HG03139 (cell line): ENCODE data around the gene POMGNT2.

Experiments
- ATAC-seq: cut with Tn5 transposase; IDR thresholded peaks from one replicate; pipeline ENCODE4 v1.9.1; 2021; ENCODE audit not compliant: unreplicated experiment

POMGNT2 gene

DNA sequence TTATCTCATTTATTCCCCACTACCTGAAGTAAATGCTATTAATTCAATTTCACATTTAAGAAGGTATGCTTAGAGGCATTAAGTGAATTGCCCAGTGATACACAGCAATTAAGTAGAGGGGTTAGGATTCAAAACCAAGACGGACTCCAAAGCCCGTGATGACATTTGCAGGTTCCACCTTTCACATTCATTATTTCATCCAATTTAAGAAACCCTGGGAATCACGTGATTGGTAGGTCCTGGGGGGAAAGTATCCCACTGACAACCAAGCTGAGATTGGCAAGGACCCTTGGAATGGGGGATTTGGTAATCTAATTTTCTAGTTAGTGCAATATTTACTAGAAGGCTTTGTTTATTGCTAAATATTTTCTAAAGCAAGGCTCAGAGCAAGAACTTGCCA, 1.8 kb downstream of the POMGNT2 start:
- no peak for ATAC-seq

DNA sequence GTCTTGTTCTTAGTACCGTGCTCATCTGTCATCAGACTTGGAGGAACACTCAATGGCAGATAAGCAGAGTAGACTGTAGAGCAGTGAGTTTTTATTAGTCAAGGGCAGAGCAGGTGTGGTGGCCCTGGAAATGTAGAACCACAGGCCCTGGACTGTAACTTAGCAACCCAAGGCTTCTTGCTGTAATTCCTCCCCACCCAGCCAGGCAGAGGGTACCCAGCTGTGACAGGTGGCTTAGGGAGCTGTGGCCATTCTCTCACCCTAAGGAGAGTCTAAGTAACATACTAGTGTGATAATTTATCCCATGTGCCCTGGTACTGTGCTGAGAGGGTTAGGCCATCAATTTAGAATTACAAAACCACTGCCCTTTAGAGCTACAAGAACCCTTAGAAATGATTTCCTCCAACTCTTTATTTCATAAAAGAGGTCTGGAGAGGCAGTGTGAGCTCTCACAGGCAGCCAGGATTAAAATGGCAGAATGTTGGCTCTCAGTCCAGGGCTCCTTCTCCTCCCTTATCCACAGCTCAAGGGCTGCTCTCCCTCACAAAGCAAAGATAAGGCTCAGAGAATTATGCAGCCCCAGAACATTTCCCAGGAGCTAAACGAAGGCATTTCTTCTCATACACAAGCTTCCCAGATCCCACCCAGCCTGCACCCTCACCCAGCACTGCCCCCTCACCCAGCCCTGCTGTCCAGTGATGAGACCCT, 3.0 kb downstream of the POMGNT2 start:
- no peak for ATAC-seq

DNA sequence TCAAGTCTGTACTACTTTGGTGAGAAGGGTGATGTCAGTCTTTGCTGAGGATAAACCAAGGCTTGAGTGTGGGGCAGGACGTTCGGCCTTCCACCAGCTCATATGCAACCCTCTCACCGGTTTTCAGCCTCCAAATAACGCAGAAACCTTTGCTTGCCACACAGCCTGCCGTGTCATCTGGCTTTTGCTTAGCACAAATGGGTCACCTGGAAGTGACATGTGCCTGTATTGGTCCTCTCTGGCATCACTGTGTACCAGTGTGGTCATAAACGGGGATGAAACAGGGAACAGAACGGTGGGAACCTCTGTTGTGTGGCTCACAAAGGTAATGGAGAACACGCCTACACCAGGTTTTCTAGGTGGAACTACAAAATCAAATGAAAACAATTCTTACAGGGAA, 7.1 kb downstream of the POMGNT2 start:
- no peak for ATAC-seq

DNA sequence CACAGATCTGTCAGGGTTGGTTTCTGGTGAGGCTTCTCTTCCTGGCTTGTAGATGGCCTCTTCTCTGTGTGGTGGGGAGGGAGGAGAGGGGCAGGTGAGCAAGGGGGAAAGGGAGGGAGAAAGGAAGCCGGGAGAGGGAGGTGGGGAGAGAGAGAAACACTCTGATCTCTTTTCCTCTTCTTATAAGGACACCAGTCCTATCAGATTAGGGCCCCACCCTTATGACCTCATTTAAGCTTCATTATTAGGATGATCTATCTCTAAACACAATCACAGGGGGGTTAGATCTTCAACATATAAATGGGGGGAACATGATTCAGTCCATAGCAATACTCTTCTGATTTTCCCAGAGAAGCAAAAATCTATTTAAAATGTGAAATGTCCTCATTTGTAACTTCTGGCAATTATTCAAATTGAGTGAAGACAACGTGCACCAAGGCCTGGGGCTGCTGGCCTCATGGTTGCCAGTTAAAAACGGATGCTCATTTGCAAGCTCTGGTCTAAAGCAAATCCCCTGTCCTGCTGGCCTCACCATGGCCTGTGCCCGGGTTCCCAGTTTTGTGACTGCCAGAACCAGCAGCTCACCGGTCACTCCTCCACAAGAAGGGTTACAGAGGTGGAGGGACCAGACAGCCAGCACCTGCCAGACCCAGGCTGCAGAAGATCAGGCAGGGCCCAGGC, 8.3 kb downstream of the POMGNT2 start:
- ATAC-seq = no peak

DNA sequence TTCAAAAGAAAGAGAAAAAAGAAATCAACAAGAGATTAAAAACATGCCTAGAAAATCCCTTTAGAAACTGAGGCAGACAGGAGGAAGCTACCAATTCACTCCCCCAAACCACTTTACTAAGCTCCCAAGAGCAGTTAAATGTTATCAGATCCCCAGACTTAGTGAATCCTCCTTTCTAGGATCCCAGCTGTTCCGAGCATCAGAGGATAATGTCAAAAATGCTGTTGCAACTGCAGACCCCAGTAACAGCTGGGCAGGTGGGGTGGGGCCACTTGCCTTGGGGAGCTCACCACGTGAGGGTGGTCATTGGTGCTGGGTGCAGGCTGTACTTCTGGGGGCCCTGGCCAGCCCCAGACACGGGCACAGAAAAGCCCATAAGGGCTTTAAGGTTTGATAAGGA, 9.1 kb downstream of the POMGNT2 start:
- no peak for ATAC-seq

DNA sequence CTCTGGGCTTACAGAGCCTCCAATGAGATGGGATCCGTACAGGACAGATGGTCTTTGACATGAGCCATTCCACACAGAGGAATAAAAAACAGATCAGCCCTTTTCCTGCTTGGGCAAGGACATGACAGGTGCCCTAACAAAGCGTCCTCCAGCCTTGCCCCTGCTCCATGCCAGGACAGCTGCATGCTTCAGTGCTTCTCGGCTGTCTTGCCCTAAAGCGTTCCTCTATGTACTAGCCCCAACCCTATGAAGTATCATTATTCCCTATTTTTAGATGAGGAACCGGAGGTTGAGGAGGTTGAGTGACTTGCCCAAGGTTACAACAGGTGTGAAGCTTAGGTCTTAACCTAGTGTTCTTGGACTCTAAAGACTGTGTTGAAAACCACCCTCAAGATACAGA, 10.5 kb downstream of the POMGNT2 start:
- ATAC-seq = no peak

DNA sequence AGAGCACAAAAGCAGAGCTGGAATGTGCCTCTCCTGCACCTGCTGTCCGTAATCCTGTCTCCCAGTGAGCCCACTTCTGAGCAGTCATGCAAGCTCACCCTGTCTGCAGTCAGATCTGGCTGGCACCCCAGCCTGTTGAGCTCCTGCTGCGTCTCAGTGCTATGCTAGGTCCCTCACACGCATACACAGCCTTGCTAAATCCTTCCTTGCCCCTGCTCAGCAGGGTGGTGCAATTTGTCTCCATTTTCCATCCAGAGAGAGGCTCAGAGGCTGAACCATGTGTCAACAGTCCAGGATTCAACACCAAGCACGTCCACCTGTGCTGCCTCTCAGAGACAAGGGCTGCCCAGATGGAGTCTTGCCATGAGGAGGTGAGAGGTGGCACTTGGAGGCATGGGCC, 11.0 kb downstream of the POMGNT2 start:
- no peak for ATAC-seq

DNA sequence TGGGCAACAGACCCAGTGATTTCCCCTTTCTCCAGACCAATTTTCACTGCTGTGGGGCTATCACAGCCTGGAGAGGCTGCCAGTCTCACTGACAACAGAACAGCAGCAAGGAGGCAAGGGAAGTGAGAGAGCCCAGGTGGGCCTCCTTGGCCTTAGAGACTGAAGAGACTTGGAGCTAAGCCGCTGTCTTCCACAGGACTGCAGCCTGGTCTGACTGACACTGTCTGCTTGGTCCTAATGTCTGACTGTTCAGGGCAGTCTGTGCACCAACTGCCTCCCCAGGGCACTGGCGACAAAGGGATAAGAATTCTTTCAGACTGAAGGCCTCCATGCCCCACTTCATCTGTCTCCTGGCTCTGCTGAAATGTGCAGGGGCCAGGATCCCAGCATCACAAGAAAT, 11.5 kb downstream of the POMGNT2 start:
- ATAC-seq = no peak

DNA sequence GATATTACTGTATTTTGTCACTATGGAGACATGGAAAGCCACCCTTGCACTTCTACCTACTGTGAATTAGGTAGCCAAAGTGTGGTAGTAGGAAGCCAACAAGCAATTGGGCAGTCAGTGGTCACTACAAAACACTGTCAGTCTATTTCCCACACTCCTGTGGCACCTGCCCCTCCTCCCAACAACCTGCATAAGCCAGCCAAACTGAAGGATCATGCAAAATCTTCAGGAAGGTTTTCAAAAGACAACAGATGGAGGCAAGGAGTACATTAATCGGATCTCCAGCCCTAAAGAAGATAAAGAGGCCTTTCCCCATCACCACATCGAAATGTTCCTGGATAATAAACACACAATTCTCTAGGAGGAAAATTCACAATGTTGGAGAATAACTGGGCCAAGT, 11.9 kb downstream of the POMGNT2 start:
- ATAC-seq = no peak

DNA sequence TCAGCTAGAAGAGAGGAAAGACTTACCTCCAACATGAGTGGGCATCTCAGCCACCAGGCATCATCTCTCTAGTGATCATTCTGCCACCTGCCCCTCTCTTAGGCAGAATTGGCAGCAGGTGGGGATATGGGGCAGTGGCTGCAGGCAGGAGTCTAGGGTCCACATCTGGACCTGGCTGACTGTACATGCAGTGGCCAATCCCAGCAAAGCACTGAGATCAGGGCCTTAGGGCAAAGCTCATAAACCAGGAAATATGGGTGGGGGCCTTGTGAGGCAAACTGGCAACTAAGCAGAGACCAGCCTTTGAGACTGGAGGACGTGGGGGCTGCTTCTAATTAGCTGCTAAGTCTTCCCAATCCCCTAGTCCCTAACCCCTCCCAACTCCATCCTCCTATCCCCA, 12.9 kb downstream of the POMGNT2 start:
- no peak for ATAC-seq

DNA sequence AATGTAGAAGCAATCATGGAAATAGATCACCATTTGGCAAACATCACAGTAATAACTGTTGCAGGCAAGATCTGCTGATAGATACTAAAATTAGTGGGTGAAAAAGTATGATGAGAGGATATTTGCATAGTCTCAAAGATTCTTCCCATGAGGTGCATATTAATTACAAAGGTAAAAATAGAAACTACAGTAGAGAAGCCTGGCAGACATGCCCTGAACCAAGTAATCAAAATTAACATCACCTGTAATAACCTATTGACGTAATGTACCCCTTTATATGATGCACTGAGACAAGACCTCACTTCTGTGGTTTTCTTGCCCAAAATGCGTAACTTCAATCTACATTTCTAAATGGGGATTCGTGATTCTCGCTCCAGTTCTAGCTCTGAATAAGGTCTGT, 14.4 kb downstream of the POMGNT2 start:
- no peak for ATAC-seq

DNA sequence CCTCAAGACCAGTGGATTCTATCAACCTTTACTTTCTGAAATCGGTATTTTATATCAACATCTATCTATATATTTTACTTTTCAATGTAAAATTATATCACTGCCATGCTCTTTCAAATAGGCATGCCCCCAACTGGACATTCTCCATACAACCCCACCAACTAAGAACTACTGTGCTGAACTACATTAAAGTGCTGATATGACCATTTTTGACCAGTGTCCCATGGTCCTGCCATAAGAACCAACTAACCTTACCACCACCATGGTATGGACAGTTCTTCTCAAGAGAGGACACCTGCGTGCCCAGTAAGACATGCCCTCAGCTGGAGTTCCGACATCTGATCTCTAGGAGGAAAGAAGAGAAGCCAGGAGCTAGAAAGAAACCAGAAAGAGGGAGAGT, 15.6 kb downstream of the POMGNT2 start:
- no peak for ATAC-seq

DNA sequence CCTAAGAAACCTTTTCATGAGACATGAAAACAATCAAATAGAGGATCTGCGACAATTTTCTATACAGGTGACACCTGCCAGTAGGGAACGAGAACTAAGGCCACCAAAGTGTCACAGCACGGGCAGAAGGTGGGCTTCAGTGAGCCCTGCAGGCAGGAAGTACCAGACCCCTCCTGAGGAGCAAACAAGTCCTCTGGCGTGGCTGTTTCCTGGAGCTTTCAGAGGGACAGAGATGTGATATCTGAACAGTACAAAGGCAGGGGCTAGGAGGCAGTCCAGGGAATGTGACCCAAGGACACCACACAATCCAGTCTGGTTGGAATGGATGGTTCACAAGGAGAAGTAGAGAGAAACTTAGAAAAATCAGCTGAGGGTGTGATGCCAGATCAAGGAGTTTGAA, 16.8 kb downstream of the POMGNT2 start:
- ATAC-seq = no peak

DNA sequence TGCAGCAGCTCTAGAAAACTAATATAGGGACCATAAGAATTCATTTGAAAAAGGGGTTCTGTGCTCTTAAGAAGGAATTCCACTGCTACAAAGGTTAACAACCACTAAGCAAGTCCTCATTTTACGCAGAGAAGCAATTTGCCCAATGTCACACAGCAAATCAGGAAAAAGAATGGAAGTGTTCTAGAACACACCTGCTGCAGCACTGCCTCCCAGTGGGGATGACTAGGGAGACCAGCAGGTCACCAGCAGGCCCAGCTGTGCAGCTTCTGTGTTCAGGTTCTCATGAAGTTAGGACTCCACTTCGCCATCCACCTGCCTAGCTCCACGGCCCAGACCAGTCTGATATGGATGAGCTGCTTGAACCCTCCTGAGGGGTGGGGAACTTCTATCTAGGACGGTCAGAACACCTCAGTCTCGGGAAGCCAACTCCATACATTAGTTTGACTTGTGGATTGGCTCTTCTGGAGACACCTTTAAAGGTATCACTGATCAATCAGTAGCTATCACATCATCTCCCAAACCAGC, 18.6 kb downstream of the POMGNT2 start:
- ATAC-seq = no peak

DNA sequence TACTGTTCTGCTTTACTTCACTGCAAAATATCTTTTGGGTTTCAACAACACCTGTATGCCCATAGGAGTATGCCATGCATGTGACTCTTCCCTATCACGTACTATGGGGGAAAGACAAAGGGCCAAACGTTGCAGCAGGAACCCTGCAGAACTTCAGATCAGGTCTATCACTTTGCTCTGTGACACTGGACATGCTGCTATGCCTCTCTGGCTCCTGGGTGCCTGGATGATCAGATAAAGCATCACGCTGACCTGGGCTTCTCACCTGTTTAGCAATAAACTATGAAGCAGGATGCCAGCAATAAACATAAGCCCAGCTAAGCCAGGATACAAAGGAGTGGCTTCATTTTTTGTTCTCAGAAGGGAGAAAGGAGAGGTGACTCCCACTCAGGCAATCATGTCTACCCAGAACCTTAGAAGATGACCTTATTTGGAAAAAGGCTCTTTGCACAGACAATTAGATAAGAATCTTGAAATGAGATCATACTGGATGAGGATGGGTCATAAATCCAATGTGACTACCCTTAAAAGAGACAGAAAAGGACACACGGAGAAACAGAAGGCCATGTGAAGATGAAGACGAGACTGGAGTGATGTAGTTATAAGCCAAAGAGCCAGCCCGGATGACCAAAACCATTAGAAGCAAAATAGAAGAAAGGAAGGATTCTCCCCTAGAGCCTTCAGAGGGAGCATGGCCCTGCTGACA, 19.3 kb downstream of the POMGNT2 start:
- ATAC-seq = no peak

DNA sequence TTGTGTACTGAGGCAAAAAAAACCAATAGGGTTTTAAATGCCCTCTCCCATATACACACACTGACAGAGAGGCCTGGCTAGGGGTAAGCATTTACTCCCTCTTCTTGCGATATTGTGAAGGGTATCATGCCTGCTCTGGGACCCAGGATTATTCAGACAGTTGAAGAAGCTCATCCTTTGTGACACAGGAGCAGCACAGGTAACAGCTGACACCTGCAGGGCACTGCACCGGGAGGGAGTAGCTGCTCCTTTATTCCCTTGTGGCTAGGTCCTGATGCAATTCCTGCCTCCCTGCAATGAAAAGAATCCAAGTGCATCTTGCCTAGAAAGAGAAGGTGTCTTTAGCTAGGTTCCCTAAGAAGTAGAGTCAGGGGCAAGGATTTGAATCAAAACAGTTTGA, 23.4 kb downstream of the POMGNT2 start:
- no peak for ATAC-seq

DNA sequence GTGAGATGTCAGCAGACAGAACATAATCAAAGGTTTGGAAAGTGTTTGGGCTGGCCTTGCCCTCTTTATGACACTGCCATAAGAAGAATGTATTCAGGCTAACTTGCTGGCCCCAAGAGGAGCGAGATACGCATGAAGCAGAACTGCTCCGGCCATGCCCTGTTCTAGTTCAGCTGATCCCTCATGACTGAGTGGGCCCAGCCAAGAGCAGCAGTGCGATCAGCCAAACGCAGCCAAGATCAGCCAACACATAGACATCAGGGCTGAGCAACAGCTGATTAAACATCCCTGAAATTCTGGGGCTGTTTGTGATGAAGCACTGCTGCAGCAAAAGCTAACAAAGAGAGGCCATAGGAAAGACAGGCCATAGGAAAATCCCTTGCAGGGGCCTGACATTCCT, 24.1 kb downstream of the POMGNT2 start:
- no peak for ATAC-seq

DNA sequence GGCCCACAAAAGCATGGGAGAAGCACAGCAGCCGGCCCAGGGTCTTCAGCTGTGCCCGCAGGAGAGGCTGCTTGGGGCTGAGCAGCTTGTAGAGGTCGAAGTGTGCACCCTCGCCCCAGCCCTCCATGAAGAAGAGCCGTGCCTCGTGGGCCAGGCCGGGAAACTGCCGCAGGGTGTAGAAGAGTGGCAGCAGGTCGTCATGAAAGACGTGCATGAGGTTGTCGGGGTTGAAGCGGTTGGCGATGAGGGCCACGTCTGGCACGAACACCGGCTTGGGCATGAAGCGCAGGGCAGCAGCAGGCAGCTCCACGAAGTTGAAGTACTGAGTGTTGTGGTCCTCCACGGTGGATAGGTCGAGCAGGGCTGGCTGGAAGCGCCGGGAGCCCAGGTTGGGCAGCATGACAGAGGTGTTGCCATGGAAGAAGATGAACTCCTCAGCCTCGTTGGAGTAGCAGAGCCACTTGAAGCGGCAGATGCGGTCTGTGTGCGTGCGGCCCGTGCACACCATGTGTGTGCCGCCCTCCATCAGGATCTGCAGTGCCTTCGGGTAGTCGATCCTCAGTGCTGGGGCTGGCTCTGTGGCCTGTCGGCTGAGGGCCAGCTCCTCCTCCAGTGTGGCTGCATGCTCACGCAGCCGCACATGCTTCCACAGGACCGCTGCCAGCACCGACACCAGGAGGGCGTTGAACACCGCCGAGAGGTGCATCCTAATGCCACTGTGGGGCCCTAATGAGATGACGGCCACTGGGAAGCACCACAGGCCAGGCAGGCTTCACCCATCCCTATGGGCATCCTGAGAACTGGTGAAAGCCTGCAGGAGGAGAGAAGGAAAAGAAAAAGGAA, 24.9 kb downstream of the POMGNT2 start:
- ATAC-seq = no peak

DNA sequence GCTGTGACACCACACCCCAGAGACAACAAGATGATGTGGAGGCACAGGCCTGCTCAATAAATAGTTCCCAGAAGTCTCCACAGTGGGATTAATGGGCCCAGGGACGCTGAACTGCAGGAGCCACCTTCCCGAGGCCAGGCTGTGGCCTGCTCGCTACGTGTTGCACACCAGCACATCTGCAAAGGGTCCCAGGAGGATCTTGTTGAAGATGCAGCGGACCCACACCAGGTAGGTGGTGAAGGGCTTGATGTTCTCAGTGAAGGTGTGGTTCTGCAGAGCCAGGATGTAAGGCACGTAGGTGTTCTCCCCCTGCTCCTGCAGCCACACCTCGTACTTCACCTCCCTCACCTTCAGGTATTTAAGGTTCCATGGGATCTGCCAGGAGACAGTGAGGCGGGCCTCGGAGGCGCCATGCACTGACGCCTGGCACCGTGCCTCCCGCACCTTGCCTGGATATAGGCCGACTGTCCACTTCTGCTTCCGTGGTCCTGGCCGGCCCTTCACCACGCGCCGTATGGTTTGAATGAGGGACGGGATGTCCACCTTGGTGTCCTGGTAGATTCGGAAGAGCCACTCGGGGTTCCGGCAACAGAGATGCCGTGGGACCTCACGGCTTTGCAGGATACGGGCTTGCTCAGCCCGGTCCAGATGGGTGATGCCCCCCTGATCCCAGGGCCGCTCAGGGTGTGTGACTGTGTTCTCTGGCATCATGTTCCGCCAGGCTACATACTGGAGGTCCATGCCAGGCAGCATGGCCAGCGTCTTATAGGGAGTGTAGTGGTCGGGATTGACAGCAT, 26.1 kb downstream of the POMGNT2 start:
- no peak for ATAC-seq

DNA sequence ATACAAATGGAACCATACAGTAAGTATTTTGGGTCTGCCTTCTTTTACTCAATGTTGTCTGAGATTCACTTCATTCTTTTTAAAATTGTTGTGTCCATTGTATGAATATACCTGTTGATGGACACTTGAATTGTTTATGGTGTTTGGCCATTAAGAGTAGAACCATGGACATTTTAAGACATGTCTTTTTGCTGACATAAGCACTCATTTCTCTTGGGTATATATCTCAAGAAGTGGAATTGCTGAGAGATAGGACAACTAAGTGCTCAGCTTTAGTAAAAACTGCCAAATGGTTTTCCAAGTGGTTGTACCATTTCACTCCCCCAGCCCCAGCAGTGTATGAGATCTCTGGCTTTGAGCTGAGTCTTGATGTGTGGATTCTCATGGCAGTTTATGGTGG, 28.2 kb downstream of the POMGNT2 start:
- ATAC-seq = no peak
